ENCODE measurements around the gene PGLYRP3. TPM values are rescaled to one million over a fixed set of nuclear protein-coding genes. Genes with fewer than 3 reads are reported as not detected.
"Not testable (repeated sequence)": the region's sequence is repeated elsewhere in the genome, so short reads cannot be mapped to it uniquely, and the experiment has no call there.

Gene PGLYRP3
- total and polyA plus RNA-seq, 4 donors: not detected

DNA sequence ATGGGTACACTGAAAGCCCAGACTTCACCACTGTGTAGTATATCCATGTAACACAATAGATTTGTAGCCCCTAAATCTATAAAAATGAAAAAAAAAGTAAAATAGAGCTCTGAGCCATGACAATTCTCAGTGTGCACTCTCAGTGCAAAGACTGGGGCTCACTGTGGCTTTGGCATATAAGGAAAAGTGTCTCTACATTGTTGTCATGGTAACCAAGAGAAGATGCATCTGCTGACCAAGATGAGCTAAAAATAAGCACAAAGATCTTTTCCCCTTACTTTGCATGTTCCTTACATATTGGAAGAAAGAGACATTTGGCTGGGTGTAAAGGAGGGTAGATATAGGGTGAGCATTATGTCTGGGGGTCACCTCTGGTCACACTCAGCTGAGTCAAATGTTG lies 23.9 kb upstream of the PGLYRP3 start:
- intact Hi-C loops (cut with DNase I): no loop called here
- Histone ChIP-seq H3K4me3 (ENCODE audit: low read length in 2 of 2) (no peak overlapping the region), H3K27me3 (ENCODE audit: control insufficient read depth in 1 of 2, insufficient read depth in 2 of 2, low read length in 1 of 2) (peaks cover 0 to 2% of the 10 kb centered on the region in 2 donors), H3K36me3 (ENCODE audit: control insufficient read depth in 1 of 2, insufficient read depth in 2 of 2, low read length in 1 of 2) (no peaks in the 10 kb centered on the region), H3K9me3 (ENCODE audit: control insufficient read depth, low read length) (no peaks in the 10 kb centered on the region), H3K4me1 (ENCODE audit: control insufficient read depth in 1 of 2, insufficient read depth in 2 of 2, low read length in 2 of 2) (no peaks in the 10 kb centered on the region), H3K27ac (ENCODE audit: low read depth in 1 of 2, low read length in 2 of 2) (no peak overlapping the region)
- ATAC-seq (ENCODE audit: low FRiP score) (no peak), DNase-seq (no peak)

DNA sequence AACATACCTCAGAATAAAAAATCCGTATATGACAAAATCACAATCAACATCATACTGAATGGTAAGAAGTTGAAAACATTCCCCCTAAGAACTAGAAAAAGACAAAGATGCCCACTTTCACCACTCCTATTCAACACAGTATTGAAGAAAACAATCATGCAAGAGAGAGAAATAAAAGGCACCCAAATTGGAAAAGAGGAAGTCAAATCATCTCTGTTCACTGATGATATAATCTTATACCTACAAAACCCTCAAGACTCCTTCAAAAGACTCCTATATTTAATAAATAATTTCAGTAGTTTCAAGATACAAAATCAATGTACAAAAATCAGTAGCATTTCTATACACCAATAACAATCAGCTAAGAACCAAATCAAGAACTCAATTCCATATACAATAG lies 21.1 kb upstream of the PGLYRP3 start:
- H3K4me1 ChIP-seq (ENCODE audit: control insufficient read depth in 1 of 2, insufficient read depth in 2 of 2, low read length in 2 of 2): no peaks in the 10 kb centered on the region
- H3K27ac ChIP-seq (ENCODE audit: low read depth in 1 of 2, low read length in 2 of 2): no peak overlapping the region
- H3K27me3 ChIP-seq (ENCODE audit: control insufficient read depth in 1 of 2, insufficient read depth in 2 of 2, low read length in 1 of 2): no peaks in the 10 kb centered on the region
- no peak for DNase-seq
- H3K36me3 ChIP-seq (ENCODE audit: control insufficient read depth in 1 of 2, insufficient read depth in 2 of 2, low read length in 1 of 2): no peaks in the 10 kb centered on the region
- ATAC-seq (ENCODE audit: low FRiP score): no peak
- intact Hi-C loops (cut with DNase I): no loop called here
- 85 to 89% methylated on average over 1 of the region's 1 CpG for WGBS, 2 donors
- no peak overlapping the region for H3K4me3 ChIP-seq (ENCODE audit: low read length in 2 of 2)
- peaks cover 1% of the 10 kb centered on the region for H3K9me3 ChIP-seq (ENCODE audit: control insufficient read depth, low read length)

DNA sequence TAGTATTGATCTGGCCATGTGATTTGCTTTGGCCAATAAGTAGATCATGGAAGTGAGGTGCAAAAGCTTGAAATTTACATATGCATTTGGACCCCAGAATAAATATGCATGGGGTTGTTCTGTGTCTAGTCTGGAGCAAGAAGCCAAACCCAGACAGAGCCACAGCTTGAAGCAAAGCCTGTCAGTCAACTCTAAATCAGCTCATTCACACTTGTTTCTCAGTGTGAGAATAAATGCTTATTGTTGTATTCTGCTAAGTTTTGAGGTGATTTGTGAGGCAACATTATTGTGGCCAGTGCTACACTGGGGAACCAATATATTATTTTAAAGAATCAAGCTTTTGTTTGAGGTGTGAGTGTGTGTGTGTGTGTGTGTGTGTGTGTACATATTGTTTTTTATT lies 12.2 kb upstream of the PGLYRP3 start:
- ATAC-seq (ENCODE audit: low FRiP score) (no peak), DNase-seq (no peak)
- H3K27ac ChIP-seq (ENCODE audit: low read depth in 1 of 2, low read length in 2 of 2): no peak overlapping the region
- H3K36me3 ChIP-seq (ENCODE audit: control insufficient read depth in 1 of 2, insufficient read depth in 2 of 2, low read length in 1 of 2): no peaks in the 10 kb centered on the region
- H3K4me1 ChIP-seq (ENCODE audit: control insufficient read depth in 1 of 2, insufficient read depth in 2 of 2, low read length in 2 of 2): no peaks in the 10 kb centered on the region
- intact Hi-C loops (cut with DNase I): no loop called here
- H3K4me3 ChIP-seq (ENCODE audit: low read length in 2 of 2): no peak overlapping the region
- peaks cover 0 to 3% of the 10 kb centered on the region in 2 donors for H3K27me3 ChIP-seq (ENCODE audit: control insufficient read depth in 1 of 2, insufficient read depth in 2 of 2, low read length in 1 of 2)
- H3K9me3 ChIP-seq (ENCODE audit: control insufficient read depth, low read length): peaks cover 10% of the 10 kb centered on the region

DNA sequence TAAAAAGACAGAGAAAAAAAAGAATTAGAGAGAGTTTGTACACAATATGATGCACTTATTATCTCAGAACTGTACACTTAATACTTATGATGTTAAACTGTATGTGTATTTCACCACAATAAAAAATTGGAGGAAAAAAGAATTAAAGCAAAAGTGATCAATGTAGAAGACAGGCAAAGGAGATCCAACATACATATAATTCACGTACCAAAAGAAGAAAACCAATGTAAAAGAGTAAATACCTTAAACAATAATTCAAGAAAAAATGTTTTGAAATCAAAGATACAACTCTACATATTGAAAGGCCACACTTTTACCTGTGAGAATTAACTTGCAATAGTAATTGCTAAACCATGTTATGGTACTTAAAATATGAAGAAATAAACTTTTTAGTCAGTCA lies 9.8 kb upstream of the PGLYRP3 start:
- Histone ChIP-seq H3K36me3 (ENCODE audit: control insufficient read depth in 1 of 2, insufficient read depth in 2 of 2, low read length in 1 of 2) (no peaks in the 10 kb centered on the region), H3K27me3 (ENCODE audit: control insufficient read depth in 1 of 2, insufficient read depth in 2 of 2, low read length in 1 of 2) (peaks cover 0 to 3% of the 10 kb centered on the region in 2 donors), H3K4me1 (ENCODE audit: control insufficient read depth in 1 of 2, insufficient read depth in 2 of 2, low read length in 2 of 2) (no peaks in the 10 kb centered on the region), H3K27ac (ENCODE audit: low read depth in 1 of 2, low read length in 2 of 2) (no peak overlapping the region), H3K9me3 (ENCODE audit: control insufficient read depth, low read length) (peaks cover 10% of the 10 kb centered on the region), H3K4me3 (ENCODE audit: low read length in 2 of 2) (no peak overlapping the region)
- DNase-seq (no peak), ATAC-seq (ENCODE audit: low FRiP score) (no peak)
- 0% methylated on average over 1 of the region's 1 CpG for WGBS, 2 donors
- intact Hi-C loops (cut with DNase I): no loop called here

DNA sequence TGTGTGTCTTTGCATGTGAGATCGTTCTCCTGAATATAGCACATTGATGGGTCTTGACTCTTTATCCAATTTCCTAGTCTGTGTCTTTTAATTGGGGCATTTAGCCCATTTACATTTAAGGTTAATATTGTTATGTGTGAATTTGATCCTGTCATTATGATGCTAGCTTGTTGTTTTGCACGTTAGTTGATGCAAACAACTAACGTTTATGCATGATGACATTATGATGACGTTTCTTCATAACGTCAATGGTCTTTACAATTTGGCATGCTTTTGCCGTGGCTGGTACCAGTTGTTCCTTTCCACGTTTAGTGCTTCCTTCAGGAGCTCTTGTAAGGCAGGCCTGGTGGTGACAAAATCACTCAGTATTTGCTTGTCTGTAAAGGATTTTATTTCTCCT lies 5.4 kb upstream of the PGLYRP3 start:
- intact Hi-C loops (cut with DNase I): not testable (repeated sequence)

DNA sequence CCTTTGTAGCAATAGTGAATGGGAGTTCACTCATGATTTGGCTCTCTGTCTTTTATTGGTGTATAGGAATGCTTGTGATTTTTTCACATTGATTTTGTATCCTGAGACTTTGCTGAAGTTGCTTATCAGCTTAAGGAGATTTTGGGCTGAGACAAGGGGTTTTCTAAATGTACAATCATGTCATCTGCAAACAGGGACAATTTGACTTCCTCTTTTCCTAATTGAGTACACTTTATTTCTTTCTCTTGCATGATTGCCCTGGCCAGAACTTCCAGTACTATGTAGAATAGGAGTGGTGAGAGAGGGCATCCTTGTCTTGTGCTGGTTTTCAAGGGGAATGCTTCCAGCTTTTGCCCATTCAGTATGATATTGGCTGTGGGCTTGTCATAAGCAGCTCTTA lies 3.3 kb upstream of the PGLYRP3 start:
- H3K36me3 ChIP-seq (ENCODE audit: control insufficient read depth in 1 of 2, insufficient read depth in 2 of 2, low read length in 1 of 2); H3K4me3 ChIP-seq (ENCODE audit: low read length in 2 of 2); DNase-seq; H3K27ac ChIP-seq (ENCODE audit: low read depth in 1 of 2, low read length in 2 of 2); H3K27me3 ChIP-seq (ENCODE audit: control insufficient read depth in 1 of 2, insufficient read depth in 2 of 2, low read length in 1 of 2); H3K4me1 ChIP-seq (ENCODE audit: control insufficient read depth in 1 of 2, insufficient read depth in 2 of 2, low read length in 2 of 2); intact Hi-C loops (cut with DNase I); H3K9me3 ChIP-seq (ENCODE audit: control insufficient read depth, low read length); ATAC-seq (ENCODE audit: low FRiP score): not testable (repeated sequence)

More for the DNA sequence above, 5.4 kb upstream of the PGLYRP3 start:
- not testable (repeated sequence) for H3K4me3 ChIP-seq (ENCODE audit: low read length in 2 of 2); H3K4me1 ChIP-seq (ENCODE audit: control insufficient read depth in 1 of 2, insufficient read depth in 2 of 2, low read length in 2 of 2); H3K9me3 ChIP-seq (ENCODE audit: control insufficient read depth, low read length); H3K36me3 ChIP-seq (ENCODE audit: control insufficient read depth in 1 of 2, insufficient read depth in 2 of 2, low read length in 1 of 2); H3K27me3 ChIP-seq (ENCODE audit: control insufficient read depth in 1 of 2, insufficient read depth in 2 of 2, low read length in 1 of 2); ATAC-seq (ENCODE audit: low FRiP score); H3K27ac ChIP-seq (ENCODE audit: low read depth in 1 of 2, low read length in 2 of 2); DNase-seq
- WGBS, 2 donors: 80 to 84% methylated on average over 7 of the region's 7 CpGs

DNA sequence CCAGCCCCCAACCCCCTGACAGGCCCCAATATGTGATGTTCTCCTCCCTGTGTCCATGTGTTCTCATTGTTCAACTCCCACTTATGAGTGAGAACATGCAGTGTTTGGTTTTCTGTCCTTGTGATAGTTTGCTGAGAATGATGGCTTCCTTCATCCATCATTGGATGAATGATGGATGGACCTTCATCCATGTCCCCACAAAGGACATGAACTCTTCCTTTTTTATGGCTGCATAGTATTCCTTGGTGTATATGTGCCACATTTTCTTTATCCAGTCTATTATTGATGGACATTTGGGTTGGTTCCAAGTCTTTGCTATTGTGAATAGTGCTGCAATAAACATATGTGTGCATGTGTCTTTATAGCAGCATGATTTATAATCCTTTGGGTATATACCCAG lies 1.6 kb upstream of the PGLYRP3 start:
- H3K4me3 ChIP-seq (ENCODE audit: low read length in 2 of 2); intact Hi-C loops (cut with DNase I); H3K9me3 ChIP-seq (ENCODE audit: control insufficient read depth, low read length); DNase-seq; ATAC-seq (ENCODE audit: low FRiP score); H3K27me3 ChIP-seq (ENCODE audit: control insufficient read depth in 1 of 2, insufficient read depth in 2 of 2, low read length in 1 of 2); H3K36me3 ChIP-seq (ENCODE audit: control insufficient read depth in 1 of 2, insufficient read depth in 2 of 2, low read length in 1 of 2); H3K27ac ChIP-seq (ENCODE audit: low read depth in 1 of 2, low read length in 2 of 2); H3K4me1 ChIP-seq (ENCODE audit: control insufficient read depth in 1 of 2, insufficient read depth in 2 of 2, low read length in 2 of 2): not testable (repeated sequence)

DNA sequence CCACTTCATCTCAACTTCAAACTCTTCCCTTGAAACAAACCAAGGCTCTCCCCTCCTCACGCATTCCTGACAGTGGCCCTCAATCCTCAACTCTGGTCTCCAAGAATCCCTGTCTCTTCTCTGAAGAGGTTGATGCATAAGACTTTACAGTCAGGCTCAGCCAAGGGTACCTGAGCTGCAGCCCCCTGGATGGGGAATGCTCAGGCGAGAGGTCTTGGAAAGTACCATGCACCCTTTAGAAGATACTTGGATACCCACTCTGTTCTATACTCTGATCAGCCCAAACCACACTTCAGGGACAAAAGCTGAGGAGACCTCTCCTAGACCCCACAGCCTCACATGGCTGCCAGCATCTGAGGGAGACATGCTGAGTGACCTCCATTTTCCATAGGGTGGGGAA lies 536 bp upstream of the PGLYRP3 start:
- Histone ChIP-seq H3K4me1 (ENCODE audit: control insufficient read depth in 1 of 2, insufficient read depth in 2 of 2, low read length in 2 of 2) (no peaks in the 10 kb centered on the region), H3K36me3 (ENCODE audit: control insufficient read depth in 1 of 2, insufficient read depth in 2 of 2, low read length in 1 of 2) (no peaks in the 10 kb centered on the region), H3K27me3 (ENCODE audit: control insufficient read depth in 1 of 2, insufficient read depth in 2 of 2, low read length in 1 of 2) (no peaks in the 10 kb centered on the region), H3K27ac (ENCODE audit: low read depth in 1 of 2, low read length in 2 of 2) (no peak overlapping the region), H3K4me3 (ENCODE audit: low read length in 2 of 2) (no peak overlapping the region), H3K9me3 (ENCODE audit: control insufficient read depth, low read length) (no peaks in the 10 kb centered on the region)
- intact Hi-C loops (cut with DNase I): no loop called here
- no peak for DNase-seq
- ATAC-seq (ENCODE audit: low FRiP score): no peak
- 87% methylated on average over 2 of the region's 2 CpGs for WGBS, 2 donors

DNA sequence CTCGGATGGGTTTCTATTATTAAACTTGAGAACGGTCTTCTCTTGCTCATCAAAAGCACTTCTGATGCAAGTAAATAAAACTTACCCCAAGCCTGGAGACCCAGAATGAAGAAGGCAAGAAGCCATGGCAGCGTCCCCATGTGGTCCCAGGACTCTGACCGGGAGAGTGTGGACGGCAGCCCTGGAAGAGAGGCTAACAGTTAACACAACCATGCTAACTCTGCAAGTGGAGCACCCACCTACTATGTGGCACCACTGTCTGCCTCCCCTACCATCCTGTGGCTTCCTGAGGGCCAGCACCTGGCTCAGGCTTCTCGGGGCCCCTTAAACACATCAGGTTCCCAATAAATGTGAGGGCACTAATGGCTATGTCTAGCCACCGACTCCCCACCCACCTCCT lies 2.2 kb downstream of the PGLYRP3 start:
- Histone ChIP-seq H3K9me3 (ENCODE audit: control insufficient read depth, low read length) (peaks cover 5% of the 10 kb centered on the region), H3K36me3 (ENCODE audit: control insufficient read depth in 1 of 2, insufficient read depth in 2 of 2, low read length in 1 of 2) (no peaks in the 10 kb centered on the region), H3K4me3 (ENCODE audit: low read length in 2 of 2) (no peak overlapping the region), H3K4me1 (ENCODE audit: control insufficient read depth in 1 of 2, insufficient read depth in 2 of 2, low read length in 2 of 2) (no peaks in the 10 kb centered on the region), H3K27ac (ENCODE audit: low read depth in 1 of 2, low read length in 2 of 2) (no peak overlapping the region), H3K27me3 (ENCODE audit: control insufficient read depth in 1 of 2, insufficient read depth in 2 of 2, low read length in 1 of 2) (no peaks in the 10 kb centered on the region)
- WGBS, 2 donors: 56 to 68% methylated on average over 7 of the region's 7 CpGs
- no peak for DNase-seq
- intact Hi-C loops (cut with DNase I): no loop called here
- no peak for ATAC-seq (ENCODE audit: low FRiP score)

DNA sequence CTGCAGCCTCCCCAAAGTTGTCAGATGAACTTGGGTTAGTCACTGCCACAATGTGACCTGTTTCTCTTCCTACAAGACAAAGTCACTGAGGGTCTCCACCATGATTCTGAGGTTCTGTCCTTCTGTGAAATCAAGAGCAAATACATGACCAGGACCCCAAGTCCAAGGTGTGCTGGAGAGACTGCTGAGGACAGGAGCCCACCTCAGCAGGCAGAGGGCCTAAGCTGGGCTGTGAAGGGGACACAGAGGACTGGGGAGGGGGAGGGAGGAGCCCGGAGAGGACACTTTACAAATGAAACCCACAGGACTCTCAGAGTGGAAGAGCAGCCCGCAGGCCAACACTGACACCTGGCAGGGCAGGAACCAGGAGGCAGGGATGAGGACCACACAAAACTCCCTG lies 3.3 kb downstream of the PGLYRP3 start:
- no peak overlapping the region for H3K4me3 ChIP-seq (ENCODE audit: low read length in 2 of 2)
- H3K27me3 ChIP-seq (ENCODE audit: control insufficient read depth in 1 of 2, insufficient read depth in 2 of 2, low read length in 1 of 2): no peaks in the 10 kb centered on the region
- DNase-seq: no peak
- WGBS, 2 donors: 70 to 72% methylated on average over 2 of the region's 2 CpGs
- H3K9me3 ChIP-seq (ENCODE audit: control insufficient read depth, low read length): peaks cover 5% of the 10 kb centered on the region
- ATAC-seq (ENCODE audit: low FRiP score): no peak
- H3K36me3 ChIP-seq (ENCODE audit: control insufficient read depth in 1 of 2, insufficient read depth in 2 of 2, low read length in 1 of 2): no peaks in the 10 kb centered on the region
- H3K4me1 ChIP-seq (ENCODE audit: control insufficient read depth in 1 of 2, insufficient read depth in 2 of 2, low read length in 2 of 2): no peaks in the 10 kb centered on the region
- intact Hi-C loops (cut with DNase I): no loop called here
- H3K27ac ChIP-seq (ENCODE audit: low read depth in 1 of 2, low read length in 2 of 2): no peak overlapping the region

All from aorta (tissue), 5 donors.